PC-9 (cell line): ENCODE results near the gene SGIP1. TPM values are rescaled to one million over a fixed set of nuclear protein-coding genes. Genes with fewer than 3 reads are reported as not detected.

ENCODE experiments used
- BruUV-seq: library from RNA; stranded (reverse); fragments of 400-500 nt; replicated peaks from 2 replicates; lab custom pipeline; 2021; lab: Mats Ljungman, UMichigan
- CTCF ChIA-PET: fragments of 300-600 bp; sonication (Branson Sonifier 250); formaldehyde crosslinking; loops from one replicate; lab custom pipeline; 2022; ENCODE audit warnings: antibody characterized with exemption; lab: Charles Lee
- POLR2A ChIA-PET: fragments of 300-600 bp; sonication (Branson Sonifier 250); formaldehyde crosslinking; loops from one replicate; lab custom pipeline; 2022; ENCODE audit warnings: antibody characterized with exemption; ENCODE audit not compliant: unreplicated experiment; lab: Charles Lee
- DNase-seq, 2 experiments: peaks; one replicate each; pipeline versions ENCODE4 v3.0.0 to v3.0.0-alpha.2; 2015 to 2022; ENCODE audit warnings: mixed read lengths in 1 of 2
- H2AFZ ChIP-seq: fragments of 200-600 bp; sonication (generic); 2 replicates; pipeline ENCODE4 v1.8.1; 2017; ENCODE audit warnings: antibody characterized with exemption
- H3F3A ChIP-seq: fragments of 200-600 bp; sonication (generic); 2 replicates; pipeline ENCODE4 v1.8.1; 2017; ENCODE audit warnings: antibody characterized with exemption, mild to moderate bottlenecking, low read depth; ENCODE audit not compliant: insufficient read depth
- H3K27ac ChIP-seq: fragments of 200-600 bp; sonication (generic); 2 replicates; pipeline ENCODE4 v1.6.1; 2016; ENCODE audit warnings: mixed run types
- H3K27me3 ChIP-seq: fragments of 200-600 bp; sonication (generic); 2 replicates; pipeline ENCODE4 v1.6.1; 2016; ENCODE audit warnings: low read depth, mixed run types; ENCODE audit not compliant: insufficient read depth
- H3K36me3 ChIP-seq: fragments of 200-600 bp; sonication (generic); 2 replicates; pipeline ENCODE4 v1.6.1; 2016; ENCODE audit warnings: low read depth, mixed run types
- H3K4me1 ChIP-seq: fragments of 200-600 bp; sonication (generic); replicated peaks from 2 replicates; pipeline ENCODE4 v1.6.1; 2016; ENCODE audit warnings: mixed run types; ENCODE audit not compliant: insufficient read depth
- H3K4me2 ChIP-seq: fragments of 200-600 bp; sonication (generic); 2 replicates; pipeline ENCODE4 v1.6.1; 2017; ENCODE audit warnings: mixed run types
- H3K4me3 ChIP-seq: fragments of 200-600 bp; sonication (generic); 2 replicates; pipeline ENCODE4 v1.6.1; 2016; ENCODE audit warnings: mixed run types
- H3K79me2 ChIP-seq: fragments of 200-600 bp; sonication (generic); 2 replicates; pipeline ENCODE4 v1.6.1; 2017; ENCODE audit warnings: low read depth, mixed run types
- H3K9me2 ChIP-seq: fragments of 200-600 bp; sonication (generic); 2 replicates; pipeline ENCODE4 v1.8.1; 2017; ENCODE audit warnings: mild to moderate bottlenecking; ENCODE audit not compliant: insufficient read depth
- H3K9me3 ChIP-seq: fragments of 200-600 bp; sonication (generic); 2 replicates; pipeline ENCODE4 v1.8.1; 2016; ENCODE audit warnings: low read depth; ENCODE audit not compliant: insufficient read depth
- H4K20me1 ChIP-seq: fragments of 200-600 bp; sonication (generic); 2 replicates; pipeline ENCODE4 v1.8.1; 2017; ENCODE audit not compliant: insufficient read depth
- CTCF ChIP-seq: fragments of 200-600 bp; sonication (generic); conservative IDR thresholded peaks from 2 replicates; pipeline ENCODE4 v1.6.1; 2017; ENCODE audit warnings: mixed run types, antibody characterized with exemption, mild to moderate bottlenecking, moderate library complexity
- EZH2 ChIP-seq: fragments of 200-600 bp; sonication (generic); IDR thresholded peaks from 2 replicates; pipeline ENCODE4 v1.8.0; 2017; ENCODE audit warnings: antibody characterized with exemption, low read depth
- intact Hi-C: fragments of 100-400 bp; cut with micrococcal nuclease; formaldehyde crosslinking; loops from one replicate; pipeline ENCODE4 v1.10.0; 2022; ENCODE audit not compliant: unreplicated experiment
- total RNA-seq: library from RNA; stranded (reverse); gene quantifications from 2 replicates; pipeline ENCODE4 v1.2.3, GENCODE V29; 2021

Gene SGIP1
- total RNA-seq, 1 experiment from 2014 or later, result not detected

- no TSS peak for BruUV-seq
- no peaks in the 10 kb centered on the region for H3K36me3 ChIP-seq
- H3K9me3 ChIP-seq, result no peaks in the 10 kb centered on the region
- no peaks in the 10 kb centered on the region for H3K79me2 ChIP-seq
- H3K27ac ChIP-seq, result no peak overlapping the region
- POLR2A ChIA-PET, result no interaction called here
- no peak overlapping the region for H3K4me2 ChIP-seq
- H3K4me3 ChIP-seq, result no peak overlapping the region
- H3F3A ChIP-seq, result no peaks in the 10 kb centered on the region
- H4K20me1 ChIP-seq, result no peaks in the 10 kb centered on the region
- no peak overlapping the region for H2AFZ ChIP-seq
- no peak for DNase-seq
- TF ChIP-seq EZH2 (no peak), CTCF (no peak)
- H3K27me3 ChIP-seq, result no peaks in the 10 kb centered on the region
- intact Hi-C loops, result no loop called here
- 0 out of 2 replicates have a peak, but pooled peaks cover 4% of the 10 kb centered on the region for H3K4me1 ChIP-seq
- CTCF ChIA-PET, result no interaction called here
- no peaks in the 10 kb centered on the region for H3K9me2 ChIP-seq
Observed at GRCh38 chr1:66597500-66597899, 63.5 kb downstream of the SGIP1 start.

GRCh38 chr1:66598670-66599069, 64.7 kb downstream of the SGIP1 start:
- Histone ChIP-seq H2AFZ (no peak overlapping the region; the same call in 1 of the 2 replicates), H3K27me3 (no peaks in the 10 kb centered on the region), H3K27ac (no peak overlapping the region), H3K36me3 (no peaks in the 10 kb centered on the region), H3K9me3 (no peaks in the 10 kb centered on the region), H4K20me1 (no peaks in the 10 kb centered on the region), H3K4me3 (no peak overlapping the region), H3K4me1 (0 out of 2 replicates have a peak, but pooled peaks cover 4% of the 10 kb centered on the region), H3K79me2 (no peaks in the 10 kb centered on the region), H3K4me2 (no peak overlapping the region), H3F3A (no peaks in the 10 kb centered on the region), H3K9me2 (no peaks in the 10 kb centered on the region)
- ChIA-PET CTCF (no interaction called here), POLR2A (no interaction called here)
- no TSS peak for BruUV-seq
- intact Hi-C loops, result no loop called here
- no peak for DNase-seq
- TF ChIP-seq CTCF (no peak), EZH2 (no peak)

- Histone ChIP-seq H3K9me3 (no peaks in the 10 kb centered on the region), H3K27ac (no peak overlapping the region), H4K20me1 (no peaks in the 10 kb centered on the region), H3K79me2 (no peaks in the 10 kb centered on the region), H3F3A (no peaks in the 10 kb centered on the region), H3K4me1 (0 out of 2 replicates have a peak, but pooled peaks cover 4% of the 10 kb centered on the region), H3K4me3 (no peak overlapping the region), H3K36me3 (no peaks in the 10 kb centered on the region), H3K27me3 (no peaks in the 10 kb centered on the region), H3K4me2 (no peak overlapping the region), H3K9me2 (no peaks in the 10 kb centered on the region), H2AFZ (no peak overlapping the region)
- TF ChIP-seq EZH2, result no peak
- TF ChIP-seq CTCF, result no peak
- intact Hi-C loops, result no loop called here
- POLR2A ChIA-PET, result no interaction called here
- no peak for DNase-seq
- BruUV-seq, result no TSS peak
- CTCF ChIA-PET, result no interaction called here
Observed at GRCh38 chr1:66599346-66599745, 65.4 kb downstream of the SGIP1 start.
